SK-N-MC (cell line): ENCODE data around the gene RNF144B.
"Not testable (repeated sequence)": the region's sequence is repeated elsewhere in the genome, so short reads cannot be mapped to it uniquely, and the experiment has no call there.

ENCODE experiments used
- FOXP2 ChIP-seq: optimal IDR thresholded peaks from 2 replicates; pipeline ENCODE3; 2011; ENCODE audit warnings: mild to moderate bottlenecking, moderate library complexity; ENCODE audit not compliant: insufficient read depth; ENCODE audit errors: extremely low read length, control extremely low read depth
- POLR2AphosphoS5 ChIP-seq: IDR thresholded peaks from 2 replicates; pipeline ENCODE4 v1.6.1; 2012; ENCODE audit warnings: mild to moderate bottlenecking, low read depth, low read length, borderline replicate concordance

DNA sequence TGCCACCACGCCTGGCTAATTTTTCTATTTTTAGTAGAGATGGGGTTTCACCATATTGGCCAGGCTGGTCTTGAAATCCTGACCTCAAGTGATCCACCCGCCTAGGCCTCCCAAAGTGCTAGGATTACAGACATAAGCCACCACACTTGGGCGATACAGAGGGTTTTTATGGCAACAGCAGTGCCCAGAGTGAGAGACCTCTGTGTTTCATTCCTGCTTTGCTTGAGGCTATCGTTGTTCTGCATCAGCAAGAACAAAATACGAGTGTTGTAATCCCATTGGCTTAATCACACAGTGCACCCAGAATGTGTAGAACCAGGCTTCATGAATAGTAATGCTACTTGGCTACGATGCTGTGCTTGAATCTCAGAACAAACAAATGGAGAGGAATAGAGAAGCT lies 70.9 kb downstream of the RNF144B start:
- TF ChIP-seq POLR2AphosphoS5, FOXP2: not testable (repeated sequence)
